WTC11 (cell line): ENCODE data around the gene CRCP. TPM values are rescaled to one million over a fixed set of nuclear protein-coding genes. Genes with fewer than 3 reads are reported as not detected.

ENCODE experiments used
- CBFB ChIP-seq: sonication (generic); formaldehyde crosslinking; IDR thresholded peaks from 2 replicates; pipeline ENCODE4 v1.8.1; 2022; ENCODE audit warnings: mild to moderate bottlenecking, low read depth, missing genetic modification reagents
- CREB1 ChIP-seq: sonication (generic); formaldehyde crosslinking; IDR thresholded peaks from 2 replicates; pipeline ENCODE4 v1.8.0; 2023; ENCODE audit warnings: mild to moderate bottlenecking, missing genetic modification reagents
- CREM ChIP-seq: sonication (generic); formaldehyde crosslinking; IDR thresholded peaks from 2 replicates; pipeline ENCODE4 v1.8.1; 2022; ENCODE audit warnings: mild to moderate bottlenecking, missing genetic modification reagents, moderate library complexity
- ESRRA ChIP-seq: sonication (generic); formaldehyde crosslinking; IDR thresholded peaks from 2 replicates; pipeline ENCODE4 v1.8.1; 2022; ENCODE audit warnings: mild to moderate bottlenecking, missing genetic modification reagents, borderline replicate concordance
- FOXJ3 ChIP-seq: sonication (generic); formaldehyde crosslinking; IDR thresholded peaks from 2 replicates; pipeline ENCODE4 v1.9.0; 2021; ENCODE audit warnings: missing genetic modification reagents, mild to moderate bottlenecking, borderline replicate concordance
- GABPB1 ChIP-seq: sonication (generic); formaldehyde crosslinking; IDR thresholded peaks from 2 replicates; pipeline ENCODE4 v1.8.1; 2023; ENCODE audit warnings: mild to moderate bottlenecking, missing genetic modification reagents
- MYBL2 ChIP-seq: sonication (generic); formaldehyde crosslinking; IDR thresholded peaks from 2 replicates; pipeline ENCODE4 v1.8.1; 2023; ENCODE audit warnings: mild to moderate bottlenecking, moderate library complexity, missing genetic modification reagents
- NFE2L1 ChIP-seq: sonication (generic); formaldehyde crosslinking; IDR thresholded peaks from 2 replicates; pipeline ENCODE4 v1.8.1; 2023; ENCODE audit warnings: missing genetic modification reagents
- NR2C2 ChIP-seq: sonication (generic); formaldehyde crosslinking; IDR thresholded peaks from 2 replicates; pipeline ENCODE4 v1.8.0; 2022; ENCODE audit warnings: mild to moderate bottlenecking, missing genetic modification reagents
- NR3C1 ChIP-seq: sonication (generic); formaldehyde crosslinking; conservative IDR thresholded peaks from 2 replicates; pipeline ENCODE4 v1.8.1; 2023; ENCODE audit warnings: low read depth, mild to moderate bottlenecking, missing genetic modification reagents
- RORB ChIP-seq: fragments of 250-450 bp; sonication (Bioruptor Pico); IDR thresholded peaks from 2 replicates; pipeline ENCODE4 v1.9.0; 2021; ENCODE audit warnings: mild to moderate bottlenecking
- SOX15 ChIP-seq: fragments of 250-450 bp; sonication (Bioruptor Pico); IDR thresholded peaks from 2 replicates; pipeline ENCODE4 v1.9.0; 2021; ENCODE audit warnings: mild to moderate bottlenecking
- TEAD4 ChIP-seq: sonication (generic); formaldehyde crosslinking; IDR thresholded peaks from 2 replicates; pipeline ENCODE4 v1.8.0; 2022; ENCODE audit warnings: mild to moderate bottlenecking, missing genetic modification reagents
- ZNF263 ChIP-seq: sonication (generic); formaldehyde crosslinking; IDR thresholded peaks from 2 replicates; pipeline ENCODE4 v1.8.1; 2022; ENCODE audit warnings: low read depth, mild to moderate bottlenecking, moderate library complexity, missing genetic modification reagents
- ZNF416 ChIP-seq: fragments of 250-450 bp; sonication (Bioruptor Pico); IDR thresholded peaks from 2 replicates; pipeline ENCODE4 v1.9.0; 2021; ENCODE audit warnings: mild to moderate bottlenecking, inconsistent platforms
- total RNA-seq: library from RNA; stranded (reverse); gene quantifications from 3 replicates; pipeline ENCODE4 v1.2.3, GENCODE V29; 2021
- TF ChIP-seq, protein P1 (sequence below): sonication (generic); formaldehyde crosslinking; IDR thresholded peaks from 2 replicates; pipeline ENCODE4 v1.8.0; 2022; ENCODE audit warnings: missing genetic modification reagents
- TF ChIP-seq, protein P2 (sequence below): sonication (generic); formaldehyde crosslinking; conservative IDR thresholded peaks from 2 replicates; pipeline ENCODE4 v1.8.1; 2023; ENCODE audit warnings: mild to moderate bottlenecking, low read depth, missing genetic modification reagents, moderate library complexity
- TF ChIP-seq, protein P3 (sequence below): fragments of 250-450 bp; sonication (Bioruptor Pico); IDR thresholded peaks from 2 replicates; pipeline ENCODE4 v1.9.0; 2021; ENCODE audit warnings: mild to moderate bottlenecking, borderline replicate concordance
- TF ChIP-seq, protein P4 (sequence below): sonication (generic); formaldehyde crosslinking; IDR thresholded peaks from 2 replicates; pipeline ENCODE4 v1.8.0; 2023; ENCODE audit warnings: missing genetic modification reagents
- TF ChIP-seq, protein P5 (sequence below): sonication (generic); formaldehyde crosslinking; IDR thresholded peaks from 2 replicates; pipeline ENCODE4 v1.8.1; 2023; ENCODE audit warnings: mild to moderate bottlenecking, missing genetic modification reagents
- TF ChIP-seq, protein P6 (sequence below): sonication (generic); formaldehyde crosslinking; IDR thresholded peaks from 2 replicates; pipeline ENCODE4 v1.8.0; 2023; ENCODE audit warnings: missing genetic modification reagents, mild to moderate bottlenecking, borderline replicate concordance

CRCP gene
- total RNA-seq, 1 experiment from 2014 or later, result 23.3 TPM

DNA sequence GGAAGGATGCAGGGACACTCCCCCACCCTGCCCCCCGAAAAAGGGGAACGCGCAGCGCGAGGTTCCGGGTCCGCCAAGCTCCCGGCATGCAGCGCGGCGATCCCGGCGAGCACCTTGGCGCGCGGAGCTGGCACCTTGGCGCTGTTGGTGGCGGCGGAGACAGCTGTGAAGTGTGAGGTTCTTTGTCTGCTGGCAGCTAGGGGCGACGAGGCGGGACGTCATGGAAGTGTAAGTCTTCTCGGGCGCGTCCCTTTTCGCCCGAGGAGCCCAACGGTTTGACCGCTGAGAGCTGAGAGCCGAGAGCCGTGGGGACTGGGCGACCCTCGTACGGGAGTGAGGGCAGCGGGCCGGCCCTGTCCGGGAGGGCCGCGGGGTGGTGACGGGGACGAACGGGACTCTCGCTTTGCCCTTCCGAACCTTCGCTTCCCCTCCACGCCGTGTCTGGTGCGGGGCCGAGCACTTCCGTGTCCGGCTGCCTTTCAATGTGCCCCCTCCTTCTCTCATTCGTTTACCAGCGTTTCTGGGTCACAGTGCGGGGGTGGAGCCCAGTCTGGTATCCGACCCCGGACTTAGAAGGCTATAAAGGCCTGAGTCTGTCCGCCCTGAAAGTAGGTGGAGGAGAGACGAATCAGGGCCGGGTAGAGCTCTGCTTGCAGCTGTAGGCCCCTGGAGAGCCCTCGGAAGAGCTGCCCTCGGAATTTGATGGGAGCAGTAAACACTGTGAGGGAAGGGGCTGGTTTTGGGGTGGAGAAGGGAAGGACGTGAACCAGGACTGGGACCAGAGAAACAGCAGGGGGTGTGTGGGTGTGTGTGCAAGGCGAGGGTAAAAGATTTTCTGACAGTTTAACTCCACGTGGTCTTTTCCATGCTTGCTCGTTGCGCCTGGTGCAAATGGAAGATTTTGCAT, at the start of gene CRCP (continued):
- TF ChIP-seq, protein P1, sequence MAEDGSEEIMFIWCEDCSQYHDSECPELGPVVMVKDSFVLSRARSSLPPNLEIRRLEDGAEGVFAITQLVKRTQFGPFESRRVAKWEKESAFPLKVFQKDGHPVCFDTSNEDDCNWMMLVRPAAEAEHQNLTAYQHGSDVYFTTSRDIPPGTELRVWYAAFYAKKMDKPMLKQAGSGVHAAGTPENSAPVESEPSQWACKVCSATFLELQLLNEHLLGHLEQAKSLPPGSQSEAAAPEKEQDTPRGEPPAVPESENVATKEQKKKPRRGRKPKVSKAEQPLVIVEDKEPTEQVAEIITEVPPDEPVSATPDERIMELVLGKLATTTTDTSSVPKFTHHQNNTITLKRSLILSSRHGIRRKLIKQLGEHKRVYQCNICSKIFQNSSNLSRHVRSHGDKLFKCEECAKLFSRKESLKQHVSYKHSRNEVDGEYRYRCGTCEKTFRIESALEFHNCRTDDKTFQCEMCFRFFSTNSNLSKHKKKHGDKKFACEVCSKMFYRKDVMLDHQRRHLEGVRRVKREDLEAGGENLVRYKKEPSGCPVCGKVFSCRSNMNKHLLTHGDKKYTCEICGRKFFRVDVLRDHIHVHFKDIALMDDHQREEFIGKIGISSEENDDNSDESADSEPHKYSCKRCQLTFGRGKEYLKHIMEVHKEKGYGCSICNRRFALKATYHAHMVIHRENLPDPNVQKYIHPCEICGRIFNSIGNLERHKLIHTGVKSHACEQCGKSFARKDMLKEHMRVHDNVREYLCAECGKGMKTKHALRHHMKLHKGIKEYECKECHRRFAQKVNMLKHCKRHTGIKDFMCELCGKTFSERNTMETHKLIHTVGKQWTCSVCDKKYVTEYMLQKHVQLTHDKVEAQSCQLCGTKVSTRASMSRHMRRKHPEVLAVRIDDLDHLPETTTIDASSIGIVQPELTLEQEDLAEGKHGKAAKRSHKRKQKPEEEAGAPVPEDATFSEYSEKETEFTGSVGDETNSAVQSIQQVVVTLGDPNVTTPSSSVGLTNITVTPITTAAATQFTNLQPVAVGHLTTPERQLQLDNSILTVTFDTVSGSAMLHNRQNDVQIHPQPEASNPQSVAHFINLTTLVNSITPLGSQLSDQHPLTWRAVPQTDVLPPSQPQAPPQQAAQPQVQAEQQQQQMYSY (CRISPR knock-in tag), result no peak
- no peak; the same call in 1 of the 2 replicates for TF ChIP-seq CREB1 (CRISPR knock-in tag)
- no peak for TF ChIP-seq NR3C1
- TF ChIP-seq TEAD4, result no peak
- no peak for TF ChIP-seq RORB
- TF ChIP-seq CBFB (CRISPR knock-in tag), result no peak
- TF ChIP-seq GABPB1, result peak; percentile 71; the same call in 1 of the 2 replicates
- TF ChIP-seq, protein P2, sequence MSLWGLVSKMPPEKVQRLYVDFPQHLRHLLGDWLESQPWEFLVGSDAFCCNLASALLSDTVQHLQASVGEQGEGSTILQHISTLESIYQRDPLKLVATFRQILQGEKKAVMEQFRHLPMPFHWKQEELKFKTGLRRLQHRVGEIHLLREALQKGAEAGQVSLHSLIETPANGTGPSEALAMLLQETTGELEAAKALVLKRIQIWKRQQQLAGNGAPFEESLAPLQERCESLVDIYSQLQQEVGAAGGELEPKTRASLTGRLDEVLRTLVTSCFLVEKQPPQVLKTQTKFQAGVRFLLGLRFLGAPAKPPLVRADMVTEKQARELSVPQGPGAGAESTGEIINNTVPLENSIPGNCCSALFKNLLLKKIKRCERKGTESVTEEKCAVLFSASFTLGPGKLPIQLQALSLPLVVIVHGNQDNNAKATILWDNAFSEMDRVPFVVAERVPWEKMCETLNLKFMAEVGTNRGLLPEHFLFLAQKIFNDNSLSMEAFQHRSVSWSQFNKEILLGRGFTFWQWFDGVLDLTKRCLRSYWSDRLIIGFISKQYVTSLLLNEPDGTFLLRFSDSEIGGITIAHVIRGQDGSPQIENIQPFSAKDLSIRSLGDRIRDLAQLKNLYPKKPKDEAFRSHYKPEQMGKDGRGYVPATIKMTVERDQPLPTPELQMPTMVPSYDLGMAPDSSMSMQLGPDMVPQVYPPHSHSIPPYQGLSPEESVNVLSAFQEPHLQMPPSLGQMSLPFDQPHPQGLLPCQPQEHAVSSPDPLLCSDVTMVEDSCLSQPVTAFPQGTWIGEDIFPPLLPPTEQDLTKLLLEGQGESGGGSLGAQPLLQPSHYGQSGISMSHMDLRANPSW, result no peak
- TF ChIP-seq, protein P3, sequence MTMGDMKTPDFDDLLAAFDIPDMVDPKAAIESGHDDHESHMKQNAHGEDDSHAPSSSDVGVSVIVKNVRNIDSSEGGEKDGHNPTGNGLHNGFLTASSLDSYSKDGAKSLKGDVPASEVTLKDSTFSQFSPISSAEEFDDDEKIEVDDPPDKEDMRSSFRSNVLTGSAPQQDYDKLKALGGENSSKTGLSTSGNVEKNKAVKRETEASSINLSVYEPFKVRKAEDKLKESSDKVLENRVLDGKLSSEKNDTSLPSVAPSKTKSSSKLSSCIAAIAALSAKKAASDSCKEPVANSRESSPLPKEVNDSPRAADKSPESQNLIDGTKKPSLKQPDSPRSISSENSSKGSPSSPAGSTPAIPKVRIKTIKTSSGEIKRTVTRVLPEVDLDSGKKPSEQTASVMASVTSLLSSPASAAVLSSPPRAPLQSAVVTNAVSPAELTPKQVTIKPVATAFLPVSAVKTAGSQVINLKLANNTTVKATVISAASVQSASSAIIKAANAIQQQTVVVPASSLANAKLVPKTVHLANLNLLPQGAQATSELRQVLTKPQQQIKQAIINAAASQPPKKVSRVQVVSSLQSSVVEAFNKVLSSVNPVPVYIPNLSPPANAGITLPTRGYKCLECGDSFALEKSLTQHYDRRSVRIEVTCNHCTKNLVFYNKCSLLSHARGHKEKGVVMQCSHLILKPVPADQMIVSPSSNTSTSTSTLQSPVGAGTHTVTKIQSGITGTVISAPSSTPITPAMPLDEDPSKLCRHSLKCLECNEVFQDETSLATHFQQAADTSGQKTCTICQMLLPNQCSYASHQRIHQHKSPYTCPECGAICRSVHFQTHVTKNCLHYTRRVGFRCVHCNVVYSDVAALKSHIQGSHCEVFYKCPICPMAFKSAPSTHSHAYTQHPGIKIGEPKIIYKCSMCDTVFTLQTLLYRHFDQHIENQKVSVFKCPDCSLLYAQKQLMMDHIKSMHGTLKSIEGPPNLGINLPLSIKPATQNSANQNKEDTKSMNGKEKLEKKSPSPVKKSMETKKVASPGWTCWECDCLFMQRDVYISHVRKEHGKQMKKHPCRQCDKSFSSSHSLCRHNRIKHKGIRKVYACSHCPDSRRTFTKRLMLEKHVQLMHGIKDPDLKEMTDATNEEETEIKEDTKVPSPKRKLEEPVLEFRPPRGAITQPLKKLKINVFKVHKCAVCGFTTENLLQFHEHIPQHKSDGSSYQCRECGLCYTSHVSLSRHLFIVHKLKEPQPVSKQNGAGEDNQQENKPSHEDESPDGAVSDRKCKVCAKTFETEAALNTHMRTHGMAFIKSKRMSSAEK (CRISPR knock-in tag), result no peak
- TF ChIP-seq, protein P4, sequence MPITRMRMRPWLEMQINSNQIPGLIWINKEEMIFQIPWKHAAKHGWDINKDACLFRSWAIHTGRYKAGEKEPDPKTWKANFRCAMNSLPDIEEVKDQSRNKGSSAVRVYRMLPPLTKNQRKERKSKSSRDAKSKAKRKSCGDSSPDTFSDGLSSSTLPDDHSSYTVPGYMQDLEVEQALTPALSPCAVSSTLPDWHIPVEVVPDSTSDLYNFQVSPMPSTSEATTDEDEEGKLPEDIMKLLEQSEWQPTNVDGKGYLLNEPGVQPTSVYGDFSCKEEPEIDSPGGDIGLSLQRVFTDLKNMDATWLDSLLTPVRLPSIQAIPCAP (CRISPR knock-in tag), result no peak
- no peak for TF ChIP-seq ZNF263
- TF ChIP-seq, protein P5, sequence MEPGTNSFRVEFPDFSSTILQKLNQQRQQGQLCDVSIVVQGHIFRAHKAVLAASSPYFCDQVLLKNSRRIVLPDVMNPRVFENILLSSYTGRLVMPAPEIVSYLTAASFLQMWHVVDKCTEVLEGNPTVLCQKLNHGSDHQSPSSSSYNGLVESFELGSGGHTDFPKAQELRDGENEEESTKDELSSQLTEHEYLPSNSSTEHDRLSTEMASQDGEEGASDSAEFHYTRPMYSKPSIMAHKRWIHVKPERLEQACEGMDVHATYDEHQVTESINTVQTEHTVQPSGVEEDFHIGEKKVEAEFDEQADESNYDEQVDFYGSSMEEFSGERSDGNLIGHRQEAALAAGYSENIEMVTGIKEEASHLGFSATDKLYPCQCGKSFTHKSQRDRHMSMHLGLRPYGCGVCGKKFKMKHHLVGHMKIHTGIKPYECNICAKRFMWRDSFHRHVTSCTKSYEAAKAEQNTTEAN, result peak; percentile 91
- TF ChIP-seq FOXJ3 (CRISPR knock-in tag), result no peak
- no peak; the same call in 1 of the 2 replicates for TF ChIP-seq NFE2L1
- TF ChIP-seq CREM, result no peak
- no peak for TF ChIP-seq ZNF416
- TF ChIP-seq ESRRA (CRISPR knock-in tag), result no peak
- no peak for TF ChIP-seq NR2C2 (CRISPR knock-in tag)
- TF ChIP-seq MYBL2, result peak; percentile 52; the same call in 1 of the 2 replicates
- TF ChIP-seq, protein P6, sequence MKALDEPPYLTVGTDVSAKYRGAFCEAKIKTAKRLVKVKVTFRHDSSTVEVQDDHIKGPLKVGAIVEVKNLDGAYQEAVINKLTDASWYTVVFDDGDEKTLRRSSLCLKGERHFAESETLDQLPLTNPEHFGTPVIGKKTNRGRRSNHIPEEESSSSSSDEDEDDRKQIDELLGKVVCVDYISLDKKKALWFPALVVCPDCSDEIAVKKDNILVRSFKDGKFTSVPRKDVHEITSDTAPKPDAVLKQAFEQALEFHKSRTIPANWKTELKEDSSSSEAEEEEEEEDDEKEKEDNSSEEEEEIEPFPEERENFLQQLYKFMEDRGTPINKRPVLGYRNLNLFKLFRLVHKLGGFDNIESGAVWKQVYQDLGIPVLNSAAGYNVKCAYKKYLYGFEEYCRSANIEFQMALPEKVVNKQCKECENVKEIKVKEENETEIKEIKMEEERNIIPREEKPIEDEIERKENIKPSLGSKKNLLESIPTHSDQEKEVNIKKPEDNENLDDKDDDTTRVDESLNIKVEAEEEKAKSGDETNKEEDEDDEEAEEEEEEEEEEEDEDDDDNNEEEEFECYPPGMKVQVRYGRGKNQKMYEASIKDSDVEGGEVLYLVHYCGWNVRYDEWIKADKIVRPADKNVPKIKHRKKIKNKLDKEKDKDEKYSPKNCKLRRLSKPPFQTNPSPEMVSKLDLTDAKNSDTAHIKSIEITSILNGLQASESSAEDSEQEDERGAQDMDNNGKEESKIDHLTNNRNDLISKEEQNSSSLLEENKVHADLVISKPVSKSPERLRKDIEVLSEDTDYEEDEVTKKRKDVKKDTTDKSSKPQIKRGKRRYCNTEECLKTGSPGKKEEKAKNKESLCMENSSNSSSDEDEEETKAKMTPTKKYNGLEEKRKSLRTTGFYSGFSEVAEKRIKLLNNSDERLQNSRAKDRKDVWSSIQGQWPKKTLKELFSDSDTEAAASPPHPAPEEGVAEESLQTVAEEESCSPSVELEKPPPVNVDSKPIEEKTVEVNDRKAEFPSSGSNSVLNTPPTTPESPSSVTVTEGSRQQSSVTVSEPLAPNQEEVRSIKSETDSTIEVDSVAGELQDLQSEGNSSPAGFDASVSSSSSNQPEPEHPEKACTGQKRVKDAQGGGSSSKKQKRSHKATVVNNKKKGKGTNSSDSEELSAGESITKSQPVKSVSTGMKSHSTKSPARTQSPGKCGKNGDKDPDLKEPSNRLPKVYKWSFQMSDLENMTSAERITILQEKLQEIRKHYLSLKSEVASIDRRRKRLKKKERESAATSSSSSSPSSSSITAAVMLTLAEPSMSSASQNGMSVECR, result peak; percentile 27; the same call in 1 of the 2 replicates
- no peak for TF ChIP-seq SOX15 (CRISPR knock-in tag)
